Endothelial cell of umbilical vein (primary cell): ENCODE results near the gene RAP1GAP2. TPM values are rescaled to one million over a fixed set of nuclear protein-coding genes. Genes with fewer than 3 reads are reported as not detected.

Experiments
- BruUV-seq: library from RNA; stranded (reverse); fragments of 400-500 nt; replicated peaks from 2 replicates; lab custom pipeline; 2021; lab: Mats Ljungman, UMichigan
- CTCF ChIA-PET: fragments of 300-600, 350-600 bp; sonication (Branson Sonifier 250); formaldehyde crosslinking; loops from one replicate; lab custom pipeline; 2021; ENCODE audit warnings: antibody characterized with exemption, inconsistent platforms; lab: Charles Lee
- POLR2A ChIA-PET: fragments of 300-600, 350-600 bp; sonication (Branson Sonifier 250); formaldehyde crosslinking; loops from one replicate; lab custom pipeline; 2021; ENCODE audit warnings: antibody characterized with exemption, inconsistent platforms; lab: Charles Lee
- DNase-seq: peaks from one replicate; pipeline ENCODE4 v3.0.0-alpha.2; 2011; ENCODE audit warnings: low read depth, low spot score
- FAIRE-seq: peaks from 2 replicates; lab custom pipeline; 2011; peaks lifted over from hg19 to GRCh38; lab: Jason Lieb, UNC
- H2AFZ ChIP-seq: 2 replicates; pipeline ENCODE4 v1.6.0; 2012; ENCODE audit warnings: low read depth, low read length, control low read depth, inconsistent platforms
- H3K27ac ChIP-seq: 2 replicates; pipeline ENCODE4 v1.5.1; 2011; ENCODE audit warnings: low read depth, mild to moderate bottlenecking, control low read depth, low read length, moderate library complexity; ENCODE audit not compliant: insufficient read depth
- H3K27me3 ChIP-seq, 2 experiments: 2 replicates each; pipeline versions ENCODE4 v1.6.0 to v1.6.1; 2011; ENCODE audit warnings: low read length in 2 of 2, mixed read lengths in 1 of 2; ENCODE audit not compliant: control insufficient read depth in 2 of 2, insufficient read depth in 2 of 2
- H3K36me3 ChIP-seq, 2 experiments: 2 replicates in 1 of 2; 3 replicates in 1 of 2; pipeline ENCODE4 v1.5.1; 2011; ENCODE audit warnings: low read length in 2 of 2, mild to moderate bottlenecking in 1 of 2, moderate library complexity in 1 of 2; ENCODE audit not compliant: control insufficient read depth in 2 of 2, insufficient read depth in 2 of 2; ENCODE audit errors: extremely low read depth in 1 of 2
- H3K4me1 ChIP-seq: 3 replicates; pipeline ENCODE4 v1.5.1; 2011; ENCODE audit warnings: mild to moderate bottlenecking, low read length; ENCODE audit not compliant: control insufficient read depth, insufficient read depth; ENCODE audit errors: extremely low read depth
- H3K4me2 ChIP-seq: 2 replicates; pipeline ENCODE4 v1.6.1; 2011; ENCODE audit warnings: low read length, control low read depth, mixed read lengths; ENCODE audit not compliant: insufficient read depth
- H3K4me3 ChIP-seq, 3 experiments: fragments of 200-600 bp in 1 of 3; sonication (generic), shearing (Covaris generic) in 1 of 3; replicated peaks in 1 of 3; 2 replicates each; pipeline ENCODE4 v1.5.1; 2011 to 2016; ENCODE audit warnings: control low read depth in 3 of 3, low read length in 3 of 3, mild to moderate bottlenecking in 2 of 3, inconsistent platforms in 1 of 3, low read depth in 1 of 3, moderate library complexity in 1 of 3; ENCODE audit not compliant: insufficient read depth in 1 of 3
- H3K79me2 ChIP-seq: 2 replicates; pipeline ENCODE4 v1.6.0; 2012; ENCODE audit warnings: low read length, inconsistent platforms; ENCODE audit not compliant: control insufficient read depth, insufficient read depth
- H3K9ac ChIP-seq: replicated peaks from 2 replicates; pipeline ENCODE3; 2011; ENCODE audit warnings: low read length, control low read depth; ENCODE audit not compliant: insufficient read depth; ENCODE audit errors: extremely low read depth
- H3K9me1 ChIP-seq: replicated peaks from 3 replicates; pipeline ENCODE4 v1.6.0; 2011; ENCODE audit warnings: mild to moderate bottlenecking, low read length; ENCODE audit not compliant: control insufficient read depth, insufficient read depth; ENCODE audit errors: extremely low read depth
- H3K9me3 ChIP-seq: replicated peaks from 2 replicates; pipeline ENCODE4 v1.5.1; 2012; ENCODE audit warnings: low read length, inconsistent platforms; ENCODE audit not compliant: control insufficient read depth, insufficient read depth
- H4K20me1 ChIP-seq: replicated peaks from 2 replicates; pipeline ENCODE3; 2011; ENCODE audit warnings: mild to moderate bottlenecking, low read length; ENCODE audit not compliant: control insufficient read depth, insufficient read depth; ENCODE audit errors: extremely low read depth
- CTCF ChIP-seq, 2 donors: IDR thresholded peaks; 1 replicate in 1 of 2; 2 replicates in 1 of 2; pipeline ENCODE4 v1.5.1; 2011; ENCODE audit warnings: low read length in 2 of 2, mild to moderate bottlenecking in 2 of 2, moderate library complexity in 2 of 2, control low read depth in 1 of 2, inconsistent platforms in 1 of 2, low read depth in 1 of 2; ENCODE audit not compliant: insufficient read depth in 1 of 2; ENCODE audit errors: extremely low read depth in 1 of 2
- EZH2 ChIP-seq: IDR thresholded peaks from 2 replicates; pipeline ENCODE4 v1.6.1; 2012; ENCODE audit warnings: borderline replicate concordance, low read depth, mild to moderate bottlenecking, moderate library complexity, low read length, inconsistent platforms; ENCODE audit not compliant: severe bottlenecking
- FOS ChIP-seq: IDR thresholded peaks from 2 replicates; pipeline ENCODE4 v1.6.1; 2011; ENCODE audit warnings: mild to moderate bottlenecking, low read length, moderate library complexity, borderline replicate concordance; ENCODE audit not compliant: insufficient read depth
- GATA2 ChIP-seq: IDR thresholded peaks from 2 replicates; pipeline ENCODE4 v1.7.0; 2011; ENCODE audit warnings: low read depth, mild to moderate bottlenecking, moderate library complexity, mixed read lengths, low read length; ENCODE audit not compliant: insufficient read length, insufficient read depth
- JUN ChIP-seq: IDR thresholded peaks from 2 replicates; pipeline ENCODE4 v1.6.1; 2011; ENCODE audit warnings: borderline replicate concordance, low read depth; ENCODE audit not compliant: insufficient read length, insufficient read depth
- MYC ChIP-seq: IDR thresholded peaks from one replicate; pipeline ENCODE4 v1.6.1; 2011; ENCODE audit warnings: mild to moderate bottlenecking, low read depth, low read length
- POLR2A ChIP-seq: IDR thresholded peaks from 2 replicates; pipeline ENCODE4 v1.6.1; 2012; ENCODE audit warnings: low read depth, mild to moderate bottlenecking, control low read depth, low read length
- POLR2AphosphoS5 ChIP-seq: IDR thresholded peaks from 2 replicates; pipeline ENCODE4 v1.6.1; 2012; ENCODE audit warnings: low read depth, mild to moderate bottlenecking, control low read depth, low read length, moderate library complexity; ENCODE audit not compliant: insufficient read depth
- dilution Hi-C: fragments of 300-500 bp; cut with MboI; formaldehyde crosslinking; loops from one replicate; pipeline ENCODE4 v1.15.0; 2019; ENCODE audit warnings: low sequenced_read_pairs; ENCODE audit not compliant: extremely low pct_ligation_motif_present
- intact Hi-C: fragments of 100-400 bp; cut with micrococcal nuclease; formaldehyde crosslinking; loops from one replicate; pipeline ENCODE4 v1.10.0; 2022
- polyA plus RNA-seq, 4 experiments: library from polyadenylated mRNA; depleted of rRNA in 3 of 4; stranded (reverse) in 3 of 4; unstranded in 1 of 4; fragments of >200 nt; gene quantifications; 2 replicates each; pipeline versions ENCODE4 v1.2.1 to v1.2.3, GENCODE V29; 2011 to 2012; ENCODE audit warnings: missing spikeins in 1 of 4
- total RNA-seq: library from RNA; stranded (reverse); gene quantifications from 2 replicates; pipeline ENCODE4 v1.2.3, GENCODE V29; 2021
- TF ChIP-seq, protein P1 (sequence below): IDR thresholded peaks from 2 replicates; pipeline ENCODE4 v1.6.1; 2011; ENCODE audit not compliant: insufficient read depth, insufficient read length

Gene RAP1GAP2
- total and polyA plus RNA-seq, 2 donors (not counting 3 experiments of a cell fraction or from before 2014, with no cell fraction given), result 1.4 to 3.6 TPM

DNA sequence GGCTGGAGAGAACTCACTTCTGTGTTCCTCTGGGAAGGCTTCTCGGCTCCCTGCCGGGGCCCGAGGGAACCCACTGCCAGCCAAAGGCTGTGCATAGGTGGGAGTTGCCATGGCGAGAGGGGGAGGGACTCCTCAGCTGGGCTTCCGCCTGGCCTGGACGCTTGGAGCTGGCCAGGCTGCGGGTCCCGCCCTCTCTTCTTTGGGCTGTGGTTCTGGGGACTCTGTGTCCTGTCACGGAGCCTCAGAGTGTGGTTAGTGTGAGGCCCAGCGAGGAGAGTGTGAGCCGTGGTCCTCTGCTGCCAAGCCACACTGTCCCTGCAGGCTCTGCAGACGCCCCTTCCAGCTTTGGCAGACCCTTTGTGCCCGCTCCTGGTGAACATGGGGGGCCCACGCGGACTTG lies 144.1 kb downstream of the RAP1GAP2 start:
- no peak for TF ChIP-seq MYC
- TF ChIP-seq POLR2AphosphoS5, result no peak
- TF ChIP-seq, protein P1, sequence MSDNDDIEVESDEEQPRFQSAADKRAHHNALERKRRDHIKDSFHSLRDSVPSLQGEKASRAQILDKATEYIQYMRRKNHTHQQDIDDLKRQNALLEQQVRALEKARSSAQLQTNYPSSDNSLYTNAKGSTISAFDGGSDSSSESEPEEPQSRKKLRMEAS, result no peak
- BruUV-seq, result no TSS peak
- H3K27me3 ChIP-seq, result peaks cover 0 to 2% of the 10 kb centered on the region in 2 experiments
- H3K9ac ChIP-seq, result no peak overlapping the region
- H3K4me1 ChIP-seq, result no peaks in the 10 kb centered on the region
- dilution Hi-C loops, result no loop called here
- H4K20me1 ChIP-seq, result no peaks in the 10 kb centered on the region
- no peak for DNase-seq
- no peak overlapping the region for H3K4me2 ChIP-seq
- ChIA-PET POLR2A (no interaction called here), CTCF (no interaction called here)
- no peaks in the 10 kb centered on the region for H3K9me1 ChIP-seq
- no peaks in the 10 kb centered on the region for H3K79me2 ChIP-seq
- H3K9me3 ChIP-seq, result no peaks in the 10 kb centered on the region
- H3K27ac ChIP-seq, result no peak overlapping the region
- H2AFZ ChIP-seq, result no peak overlapping the region
- no peaks in the 10 kb centered on the region for H3K36me3 ChIP-seq
- intact Hi-C loops, result no loop called here
- no peak overlapping the region for H3K4me3 ChIP-seq
- no peak for FAIRE-seq

DNA sequence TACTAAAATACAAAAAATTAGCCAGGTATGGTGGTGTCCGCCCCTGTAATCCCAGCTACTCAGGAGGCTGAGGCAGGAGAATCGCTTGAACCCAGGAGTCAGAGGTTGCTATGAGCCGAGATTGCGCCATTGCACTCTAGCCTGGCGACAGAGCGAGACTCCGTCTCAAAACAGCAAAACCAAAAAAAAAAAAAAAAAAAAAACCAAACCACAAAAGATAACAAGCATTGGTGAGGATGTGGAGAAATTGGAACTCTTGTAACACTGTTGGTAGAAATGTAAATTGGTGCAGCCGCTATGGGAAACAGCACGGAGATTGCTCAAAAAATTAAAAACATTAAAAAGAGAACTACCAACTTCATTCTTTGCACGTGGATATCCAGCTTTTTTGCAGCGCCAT lies 147.7 kb downstream of the RAP1GAP2 start:
- Histone ChIP-seq H3K9me1 (no peaks in the 10 kb centered on the region), H3K79me2 (no peaks in the 10 kb centered on the region), H2AFZ (no peak overlapping the region), H3K36me3 (no peaks in the 10 kb centered on the region), H3K9me3 (no peaks in the 10 kb centered on the region), H3K27ac (no peak overlapping the region), H3K4me3 (no peak overlapping the region), H3K9ac (no peak overlapping the region), H3K27me3 (peaks cover 2 to 4% of the 10 kb centered on the region in 2 experiments), H4K20me1 (no peaks in the 10 kb centered on the region), H3K4me2 (no peak overlapping the region), H3K4me1 (no peaks in the 10 kb centered on the region)
- ChIA-PET CTCF (interaction anchor here (1.2 to 2.7 kb wide), 2 partner anchors 14 to 22 kb away, joined by 3 to 9 read pairs; no protein-coding TSS in a partner anchor), POLR2A (no interaction called here)
- FAIRE-seq (no peak), DNase-seq (no peak)
- no peak for TF ChIP-seq POLR2AphosphoS5
- no peak for TF ChIP-seq CTCF (IDR thresholded peaks at IDR 0.05; ENCODE audit: extremely low read depth in 1 of 2, insufficient read depth in 1 of 2, low read depth in 1 of 2, low read length in 2 of 2)
- TF ChIP-seq EZH2, result no peak
- TF ChIP-seq MYC, result no peak
- TF ChIP-seq POLR2A, result no peak
- TF ChIP-seq, protein P1, result no peak
- TF ChIP-seq FOS, result no peak
- no peak for TF ChIP-seq JUN
- no peak for TF ChIP-seq GATA2
- BruUV-seq, result no TSS peak
- intact Hi-C loops, result no loop called here
- dilution Hi-C loops, result no loop called here
